Thyroid gland (tissue), 4 donors: ENCODE measurements around the gene PAX5.

Experiments used
- CTCF ChIP-seq, 6 experiments: fragments of 200-600 bp in 3 of 6; fragments of 450-650 bp in 3 of 6; sonication (generic) in 3 of 6; IDR thresholded peaks; one replicate each; pipeline ENCODE4 v1.5.1; 2016 to 2019; ENCODE audit warnings: antibody characterized with exemption in 6 of 6, mild to moderate bottlenecking in 2 of 6, inconsistent platforms in 1 of 6, moderate library complexity in 1 of 6
- POLR2A ChIP-seq, 2 donors: fragments of 450-650 bp; IDR thresholded peaks; one replicate each; pipeline ENCODE4 v1.6.1; 2017; ENCODE audit warnings: antibody characterized with exemption in 2 of 2, mild to moderate bottlenecking in 2 of 2, moderate library complexity in 1 of 2

DNA sequence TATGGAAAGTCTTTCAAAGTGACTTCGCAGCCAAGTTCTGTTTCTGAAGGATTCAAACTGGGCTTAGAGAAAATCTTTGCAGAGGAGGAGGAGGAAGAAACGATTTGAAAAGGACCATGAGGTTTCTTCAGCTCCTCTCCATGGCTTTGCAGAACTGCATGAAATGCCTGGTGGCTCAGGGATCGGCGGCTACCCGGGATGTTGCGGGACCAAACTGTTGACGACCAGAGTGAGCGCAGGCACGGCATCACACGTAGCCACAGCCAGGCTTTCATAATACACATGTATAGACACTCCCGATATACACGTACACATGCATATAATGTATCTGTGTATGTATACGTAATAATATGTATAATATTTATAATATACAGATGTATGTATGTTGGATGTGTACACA is 180.0 kb downstream of the PAX5 start:
- TF ChIP-seq CTCF (IDR thresholded peaks at IDR 0.05) (no peak), POLR2A (IDR thresholded peaks at IDR 0.05) (no peak)
